K562 (cell line): ENCODE results near the gene BBC3. TPM values are rescaled to one million over a fixed set of nuclear protein-coding genes. Genes with fewer than 3 reads are reported as not detected.

Experiments used
- ADNP ChIP-seq: fragments of 200-800 bp; sonication (Bioruptor generic); IDR thresholded peaks from 2 replicates; pipeline ENCODE4 v1.6.1; 2016; ENCODE audit warnings: missing genetic modification characterization, missing compliant biosample characterization
- ASH1L ChIP-seq: fragments of 450-650 bp; IDR thresholded peaks from 2 replicates; pipeline ENCODE4 v1.6.1; 2018; ENCODE audit warnings: borderline replicate concordance, mild to moderate bottlenecking, low read depth; ENCODE audit not compliant: partially characterized antibody
- BHLHE40 ChIP-seq: IDR thresholded peaks from 2 replicates; pipeline ENCODE4 v1.6.1; 2011; ENCODE audit warnings: low read length, improper control_type of control experiment
- CAMTA2 ChIP-seq: fragments of 250-450 bp; sonication (Bioruptor Pico); conservative IDR thresholded peaks from 2 replicates; pipeline ENCODE4 v1.5.1; 2022
- E2F5 ChIP-seq: sonication (generic); formaldehyde crosslinking; IDR thresholded peaks from 2 replicates; pipeline ENCODE4 v1.8.0; 2022; ENCODE audit warnings: mild to moderate bottlenecking, missing genetic modification reagents
- KLF10 ChIP-seq: fragments of 250-450 bp; sonication (Bioruptor Pico); IDR thresholded peaks from 2 replicates; pipeline ENCODE4 v1.6.1; 2021; ENCODE audit warnings: matching md5 sums
- MBD2 ChIP-seq: sonication (generic); IDR thresholded peaks from 2 replicates; pipeline ENCODE4 v1.6.1; 2016; ENCODE audit warnings: low read depth, borderline replicate concordance
- NCOA4 ChIP-seq: fragments of 450-650 bp; IDR thresholded peaks from 2 replicates; pipeline ENCODE4 v1.6.1; 2018; ENCODE audit warnings: mild to moderate bottlenecking; ENCODE audit not compliant: partially characterized antibody
- PHF21A ChIP-seq: fragments of 450-650 bp; IDR thresholded peaks from 2 replicates; pipeline ENCODE4 v1.6.1; 2017; ENCODE audit warnings: low read depth, borderline replicate concordance
- POLR2B ChIP-seq: fragments of 450-650 bp; IDR thresholded peaks from 2 replicates; pipeline ENCODE4 v1.6.1; 2018; ENCODE audit warnings: low read depth; ENCODE audit not compliant: partially characterized antibody
- PTRF ChIP-seq: fragments of 450-650 bp; IDR thresholded peaks from 2 replicates; pipeline ENCODE4 v1.6.1; 2016; ENCODE audit warnings: mild to moderate bottlenecking, missing genetic modification characterization, missing compliant biosample characterization
- PTTG1 ChIP-seq: fragments of 450-650 bp; IDR thresholded peaks from 2 replicates; pipeline ENCODE4 v1.6.1; 2016; ENCODE audit warnings: low read depth, mild to moderate bottlenecking, missing genetic modification characterization, missing compliant biosample characterization
- RHOXF2B ChIP-seq: fragments of 250-450 bp; sonication (Bioruptor Pico); conservative IDR thresholded peaks from 2 replicates; pipeline ENCODE4 v1.5.1; 2021
- SAFB2 ChIP-seq: fragments of 200-400 bp; formaldehyde crosslinking; IDR thresholded peaks from 2 replicates; pipeline ENCODE4 v1.6.1; 2018; ENCODE audit warnings: borderline replicate concordance, low read length, low read depth, moderate library complexity; ENCODE audit not compliant: severe bottlenecking
- SIN3B ChIP-seq: fragments of 450-650 bp; IDR thresholded peaks from 2 replicates; pipeline ENCODE4 v1.6.1; 2017; ENCODE audit warnings: low read depth, mild to moderate bottlenecking, moderate library complexity
- SIRT6 ChIP-seq: IDR thresholded peaks from one replicate; pipeline ENCODE4 v1.6.1; 2012; ENCODE audit warnings: low read depth, mild to moderate bottlenecking, control low read depth, inconsistent platforms, low read length, moderate library complexity
- SLC30A9 ChIP-seq: fragments of 250-450 bp; sonication (Bioruptor Pico); IDR thresholded peaks from 2 replicates; pipeline ENCODE4 v1.8.0; 2022; ENCODE audit warnings: mild to moderate bottlenecking, moderate library complexity
- STAT5B ChIP-seq: fragments of 250-450 bp; sonication (Bioruptor Pico); IDR thresholded peaks from 2 replicates; pipeline ENCODE4 v1.8.0; 2021; ENCODE audit warnings: mild to moderate bottlenecking, inconsistent platforms
- TFAM ChIP-seq: fragments of 250-450 bp; sonication (Bioruptor Pico); conservative IDR thresholded peaks from 2 replicates; pipeline ENCODE4 v1.5.0; 2021; ENCODE audit warnings: mild to moderate bottlenecking, moderate library complexity
- TGIF2 ChIP-seq: sonication (generic); formaldehyde crosslinking; IDR thresholded peaks from 2 replicates; pipeline ENCODE4 v1.8.1; 2022; ENCODE audit warnings: mild to moderate bottlenecking, missing genetic modification reagents, moderate library complexity
- TRIM28 ChIP-seq: fragments of 450-650 bp; IDR thresholded peaks from 2 replicates; pipeline ENCODE4 v1.6.1; 2017
- ZBTB34 ChIP-seq: fragments of 250-450 bp; sonication (Bioruptor Pico); IDR thresholded peaks from 2 replicates; pipeline ENCODE4 v1.8.0; 2021; ENCODE audit warnings: mild to moderate bottlenecking, moderate library complexity
- ZNF184 ChIP-seq: sonication (generic); formaldehyde crosslinking; IDR thresholded peaks from 2 replicates; pipeline ENCODE4 v1.5.0; 2020; ENCODE audit warnings: missing genetic modification reagents
- ZNF592 ChIP-seq: fragments of 450-650 bp; IDR thresholded peaks from 2 replicates; pipeline ENCODE4 v1.6.1; 2017; ENCODE audit warnings: antibody characterized with exemption, mild to moderate bottlenecking
- polyA plus RNA-seq, 8 experiments: library from polyadenylated mRNA; depleted of rRNA in 4 of 8; stranded (reverse) in 5 of 8; unstranded in 3 of 8; fragments of >200 nt; fragmentation: Nextera tagmentation in 2 of 8; fragmentation: Illumina TruSeq in 1 of 8; extraction: Ambion mirVana in 2 of 8; extraction: Trizol in 1 of 8; gene quantifications; 2 replicates each; pipeline versions ENCODE4 v1.2.1 to v1.2.3, GENCODE V29; 2011 to 2014; ENCODE audit warnings: inconsistent platforms in 1 of 8, missing spikeins in 1 of 8
- total RNA-seq, 7 experiments: library from RNA; depleted of rRNA in 6 of 7; stranded (reverse); fragments of >200 nt in 6 of 7; fragmentation: Illumina TruSeq in 2 of 7; extraction: Trizol in 2 of 7; gene quantifications; 2 replicates each; pipeline versions ENCODE4 v1.2.1 to v1.2.3, GENCODE V29; 2011 to 2021; ENCODE audit warnings: low replicate concordance in 1 of 7

Gene BBC3
- total and polyA plus RNA-seq, 9 of the 15 experiments (the other 6 are each of a cell fraction or from before 2014, with no cell fraction given): 0.15 to 30.7 (median 4.8) TPM

- TF ChIP-seq ZNF592 (0 out of 2 replicates have a peak, but pooled peaks have one; percentile 56), STAT5B (no peak), PHF21A (no peak), ADNP (tag) (peak; percentile 93), TGIF2 (CRISPR knock-in tag) (no peak), CAMTA2 (CRISPR knock-in tag) (no peak), SAFB2 (no peak), ZNF184 (no peak), MBD2 (no peak), TRIM28 (no peak; the same call in 1 of the 2 replicates), TFAM (CRISPR knock-in tag) (no peak), SIRT6 (no peak), POLR2B (no peak), PTTG1 (tag) (no peak), ZBTB34 (CRISPR knock-in tag) (no peak), E2F5 (no peak), SIN3B (no peak), ASH1L (no peak), NCOA4 (no peak), SLC30A9 (CRISPR knock-in tag) (no peak), BHLHE40 (peak; percentile 38), RHOXF2B (no peak), KLF10 (no peak), PTRF (tag) (no peak)
Observed at GRCh38 chr19:47240996-47241918, 10.3 kb upstream of the BBC3 start (continued).
